Panc1 (cell line): Measurements from ENCODE around the gene GPR25. TPM values are rescaled to one million over a fixed set of nuclear protein-coding genes. Genes with fewer than 3 reads are reported as not detected.
A peak's percentile ranks its signal among the peaks of the same experiment; 100 is the strongest.

ENCODE experiments used
- ATAC-seq: fragments of 200-7000 bp; cut with Tn5 transposase; 2 replicates; pipeline ENCODE4 v1.9.1; 2020; ENCODE audit warnings: mild to moderate bottlenecking, moderate library complexity
- BruUV-seq: library from RNA; stranded (reverse); fragments of 400-500 nt; replicated peaks from 2 replicates; lab custom pipeline; 2021; lab: Mats Ljungman, UMichigan
- CTCF ChIA-PET: fragments of 300-600 bp; sonication (Branson Sonifier 250); formaldehyde crosslinking; loops from one replicate; lab custom pipeline; 2022; ENCODE audit warnings: antibody characterized with exemption; lab: Charles Lee
- POLR2A ChIA-PET: fragments of 300-600 bp; sonication (Branson Sonifier 250); formaldehyde crosslinking; loops from one replicate; lab custom pipeline; 2022; ENCODE audit warnings: antibody characterized with exemption; lab: Charles Lee
- DNase-seq: peaks from one replicate; pipeline ENCODE4 v3.0.0-alpha.2; 2010; ENCODE audit warnings: low read depth, low spot score
- H3K27ac ChIP-seq: 2 replicates; pipeline ENCODE4 v1.5.1; 2011; ENCODE audit warnings: mild to moderate bottlenecking, low read length, inconsistent platforms
- H3K27me3 ChIP-seq: fragments of 200-500 bp; sonication (Bioruptor generic); 2 replicates; pipeline ENCODE4 v1.6.0; 2014; ENCODE audit warnings: low read length, inconsistent platforms; ENCODE audit not compliant: control insufficient read depth, insufficient read depth
- H3K36me3 ChIP-seq: fragments of 200-500 bp; sonication (Bioruptor generic); 2 replicates; pipeline ENCODE4 v1.5.1; 2014; ENCODE audit warnings: inconsistent platforms, mild to moderate bottlenecking, low read length, moderate library complexity; ENCODE audit not compliant: control insufficient read depth, insufficient read depth
- H3K4me1 ChIP-seq: 2 replicates; pipeline ENCODE4 v1.5.1; 2011; ENCODE audit warnings: inconsistent platforms, mild to moderate bottlenecking, low read length, moderate library complexity; ENCODE audit not compliant: control insufficient read depth, insufficient read depth
- H3K4me3 ChIP-seq, 2 experiments: 2 replicates each; pipeline ENCODE4 v1.5.1; 2011 to 2012; ENCODE audit warnings: low read depth in 2 of 2, low read length in 2 of 2, mild to moderate bottlenecking in 2 of 2, inconsistent platforms in 1 of 2, moderate library complexity in 1 of 2
- H3K9me3 ChIP-seq: fragments of 200-500 bp; sonication (Bioruptor generic); 2 replicates; pipeline ENCODE4 v1.5.1; 2014; ENCODE audit warnings: low read depth, mild to moderate bottlenecking, inconsistent platforms, low read length, moderate library complexity; ENCODE audit not compliant: control insufficient read depth, insufficient read depth
- CTCF ChIP-seq: fragments of 450-650 bp; IDR thresholded peaks from 2 replicates; pipeline ENCODE4 v1.5.1; 2017; ENCODE audit warnings: mild to moderate bottlenecking
- POLR2AphosphoS5 ChIP-seq: IDR thresholded peaks from 2 replicates; pipeline ENCODE4 v1.6.1; 2012; ENCODE audit warnings: mild to moderate bottlenecking, low read depth, low read length, moderate library complexity
- REST ChIP-seq, 2 experiments: IDR thresholded peaks; 2 replicates each; pipeline ENCODE4 v1.6.1; 2011 to 2012; ENCODE audit warnings: low read depth in 2 of 2, control low read depth in 1 of 2, low read length in 1 of 2, mild to moderate bottlenecking in 1 of 2, moderate library complexity in 1 of 2; ENCODE audit not compliant: insufficient read depth in 1 of 2
- SIN3A ChIP-seq: IDR thresholded peaks from 2 replicates; pipeline ENCODE4 v1.6.1; 2012; ENCODE audit warnings: low read depth, mild to moderate bottlenecking, low read length, moderate library complexity, borderline replicate concordance; ENCODE audit not compliant: insufficient read depth
- TCF7L2 ChIP-seq: IDR thresholded peaks from 2 replicates; pipeline ENCODE4 v1.6.1; 2011; ENCODE audit warnings: mild to moderate bottlenecking, low read depth, low read length, inconsistent platforms
- in situ Hi-C: cut with HindIII; loops from 2 replicates; pipeline ENCODE4 v1.10.0; 2016; ENCODE audit warnings: low sequenced_read_pairs, low pct_unique_long_range_greater_than_20kb
- intact Hi-C: fragments of 100-400 bp; cut with micrococcal nuclease; formaldehyde crosslinking; loops from one replicate; pipeline ENCODE4 v1.10.0; 2022; ENCODE audit not compliant: unreplicated experiment
- total RNA-seq: library from RNA; stranded (reverse); gene quantifications from one replicate; pipeline ENCODE4 v1.2.1, GENCODE V29; 2021; ENCODE audit not compliant: unreplicated experiment

Gene GPR25
- total RNA-seq, 1 experiment from 2014 or later, result not detected

- TF ChIP-seq CTCF, result no peak
- peak; percentile 54; the same call in 1 of the 2 replicates for TF ChIP-seq TCF7L2
- TF ChIP-seq SIN3A, result no peak
- no peak for TF ChIP-seq REST (IDR thresholded peaks at IDR 0.05; ENCODE audit: insufficient read depth in 1 of 2, low read depth in 2 of 2, low read length in 1 of 2)
- peak; percentile 42 for ATAC-seq
- in situ Hi-C loops (no loop called here), intact Hi-C loops (no loop called here)
- DNase-seq, result no peak
- POLR2A ChIA-PET, result no interaction called here
- Histone ChIP-seq H3K4me1 (peaks cover 26% of the 10 kb centered on the region), H3K9me3 (no peaks in the 10 kb centered on the region), H3K27ac (peak overlapping the region; percentile 45), H3K27me3 (no peaks in the 10 kb centered on the region), H3K4me3 (no peak overlapping the region), H3K36me3 (no peaks in the 10 kb centered on the region)
- CTCF ChIA-PET, result interaction anchor here (1.2 kb wide), 1 partner anchor 75 kb away, joined by 4 read pairs; no protein-coding TSS in a partner anchor
- BruUV-seq, result no TSS peak
These were observed 23.9 kb downstream of the GPR25 start for GRCh38 chr1:200896531-200897196.

- Histone ChIP-seq H3K9me3 (no peaks in the 10 kb centered on the region), H3K4me3 (no peak overlapping the region), H3K36me3 (no peaks in the 10 kb centered on the region), H3K27ac (peak overlapping the region; percentile 45), H3K27me3 (no peaks in the 10 kb centered on the region), H3K4me1 (peaks cover 20% of the 10 kb centered on the region)
- in situ Hi-C loops, result no loop called here
- TF ChIP-seq TCF7L2, result no peak
- TF ChIP-seq POLR2AphosphoS5, result no peak
- no peak for TF ChIP-seq CTCF
- ChIA-PET CTCF (interaction anchor here (0.6 kb wide), 1 partner anchor 173 kb away, joined by 3 read pairs; no protein-coding TSS in a partner anchor), POLR2A (no interaction called here)
- intact Hi-C loops, result no loop called here
- DNase-seq, result no peak
- no TSS peak for BruUV-seq
- ATAC-seq, result no peak
These were observed 24.5 kb downstream of the GPR25 start for GRCh38 chr1:200897259-200897658.
